HG03025 (cell line): ENCODE measurements around the gene CDH8.

Experiments used
- ATAC-seq: cut with Tn5 transposase; IDR thresholded peaks from one replicate; pipeline ENCODE4 v1.9.1; 2021; ENCODE audit warnings: mild to moderate bottlenecking, moderate library complexity; ENCODE audit not compliant: unreplicated experiment, low FRiP score

Gene CDH8

DNA sequence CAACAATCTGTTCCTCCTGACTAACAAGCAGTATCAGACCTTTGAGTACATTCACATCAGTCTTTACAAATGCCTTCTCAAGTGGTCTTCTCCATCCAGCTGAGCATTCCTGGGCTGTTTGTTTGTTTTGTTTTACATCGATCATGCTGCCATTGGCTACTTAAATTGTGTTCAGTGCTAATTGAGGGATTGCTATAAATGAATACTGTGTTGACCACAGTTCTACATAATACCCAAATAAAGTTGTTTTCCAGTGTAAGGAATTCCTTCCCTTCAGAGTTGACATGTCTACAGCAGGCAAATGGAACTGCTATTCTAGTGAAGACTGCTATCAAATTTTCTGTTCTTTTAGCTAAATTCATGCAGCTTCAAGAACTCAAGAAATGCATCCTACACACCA is 3.2 kb downstream of the CDH8 start:
- no peak for ATAC-seq

DNA sequence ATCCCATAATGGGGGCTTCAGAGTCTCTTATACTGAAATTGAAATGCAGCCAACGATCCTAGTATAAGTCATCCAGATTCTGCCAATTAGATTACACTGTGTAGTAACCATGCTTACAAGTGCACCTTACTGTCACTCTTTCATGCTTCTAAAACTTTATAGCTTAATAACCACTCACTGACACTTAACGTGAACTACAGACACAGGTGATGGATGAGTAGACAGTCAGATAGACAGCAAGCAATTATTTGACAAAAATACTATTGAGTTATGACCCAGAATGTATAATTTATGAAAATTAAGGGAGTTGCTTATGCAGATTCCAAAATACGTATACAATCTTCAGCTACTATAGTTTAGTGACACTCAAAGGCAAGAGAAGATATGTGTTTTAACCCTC is 6.3 kb downstream of the CDH8 start:
- ATAC-seq, result no peak

DNA sequence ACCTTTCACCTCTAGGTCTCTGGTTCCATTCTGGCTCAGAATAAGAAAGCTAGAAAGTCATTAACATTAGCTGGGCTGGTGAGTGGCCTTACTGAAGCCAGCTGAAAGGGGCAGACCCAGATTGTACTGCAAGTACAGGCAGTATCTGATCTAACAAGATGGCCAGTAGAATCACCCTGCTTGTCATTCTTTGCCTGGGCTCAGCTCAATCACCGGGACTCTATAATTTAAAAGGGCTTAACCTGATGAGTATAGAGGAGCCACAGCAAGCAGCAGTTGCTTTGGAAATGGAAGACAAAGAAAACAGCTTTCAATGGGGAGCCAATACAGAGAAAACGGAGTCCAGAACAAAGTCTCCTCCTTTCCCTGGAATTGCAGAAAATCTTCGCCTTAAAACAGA is 13.6 kb downstream of the CDH8 start:
- ATAC-seq, result no peak

GRCh38 chr16:62021161-62021581 is 15.1 kb downstream of the CDH8 start:
- ATAC-seq, result no peak

DNA sequence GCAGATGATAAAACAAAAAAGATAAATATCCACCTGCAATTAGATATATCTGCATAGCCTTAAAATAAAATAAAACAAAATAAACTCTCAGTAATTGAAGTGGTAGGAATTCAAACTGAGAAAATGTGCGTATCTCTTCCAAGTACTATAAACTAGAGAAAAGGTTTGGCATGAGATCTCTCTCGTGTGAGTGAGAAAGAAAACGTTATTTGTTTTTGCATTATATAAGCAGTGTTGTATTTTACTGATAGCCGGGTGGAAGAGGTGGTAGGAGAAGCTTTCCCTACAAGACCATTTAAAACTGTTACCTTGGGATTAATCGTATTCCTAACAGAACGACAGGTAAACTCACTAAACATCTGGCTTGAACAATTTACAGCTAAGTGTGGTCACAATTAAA is 15.6 kb downstream of the CDH8 start:
- ATAC-seq, result no peak

DNA sequence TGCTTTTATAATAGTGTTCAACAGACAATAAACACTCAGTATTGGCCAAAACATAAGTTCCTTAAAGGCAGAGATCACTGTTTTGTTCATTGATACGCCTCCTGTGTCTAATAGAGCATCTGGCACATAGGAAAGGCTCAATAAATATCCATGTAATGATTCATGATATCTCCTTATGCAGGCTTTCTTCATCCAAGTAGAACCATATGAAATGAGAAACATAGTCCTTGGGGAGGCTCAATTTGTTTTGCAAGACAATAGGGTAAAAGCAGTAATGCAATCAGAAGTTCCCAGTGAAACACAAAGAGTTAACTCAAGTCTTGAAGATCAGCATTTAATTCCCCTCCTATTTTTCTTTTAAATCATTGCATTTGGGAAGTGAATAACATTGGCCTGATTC is 16.4 kb downstream of the CDH8 start:
- no peak for ATAC-seq

GRCh38 chr16:62018301-62019060 is 17.8 kb downstream of the CDH8 start:
- ATAC-seq, result no peak

DNA sequence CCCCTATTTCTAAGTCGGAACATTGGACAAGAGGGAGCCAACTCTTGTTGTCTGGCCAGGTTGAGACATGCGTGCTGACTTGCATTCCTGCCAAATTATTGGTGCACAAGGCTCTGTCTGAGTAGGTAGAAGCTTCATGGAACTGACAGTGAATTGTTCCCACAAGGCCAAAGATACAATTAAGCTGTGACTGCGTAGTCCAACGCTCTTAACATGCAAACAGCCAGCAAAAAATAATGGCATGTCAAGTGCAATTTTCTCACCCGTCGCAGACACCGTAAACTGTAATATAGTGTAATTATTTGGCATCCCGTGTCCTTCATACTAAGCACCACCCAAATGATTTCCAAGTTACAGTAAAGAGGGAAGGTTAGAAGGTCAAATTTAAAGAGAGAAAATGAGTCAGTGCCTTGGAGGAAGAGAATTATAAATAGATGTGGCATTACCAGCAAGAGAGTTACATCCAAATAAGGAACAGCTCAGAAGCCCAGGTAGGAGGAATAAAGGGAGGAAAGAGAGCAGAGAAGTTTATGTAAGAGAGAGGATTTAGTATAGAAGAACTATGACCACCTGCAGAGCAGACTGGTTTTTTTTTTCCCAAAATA is 21.8 kb downstream of the CDH8 start:
- no peak for ATAC-seq

GRCh38 chr16:62010186-62010585 is 26.1 kb downstream of the CDH8 start:
- ATAC-seq, result no peak

- no peak for ATAC-seq
These were observed 37.8 kb downstream of the CDH8 start for GRCh38 chr16:61998460-61998859.

DNA sequence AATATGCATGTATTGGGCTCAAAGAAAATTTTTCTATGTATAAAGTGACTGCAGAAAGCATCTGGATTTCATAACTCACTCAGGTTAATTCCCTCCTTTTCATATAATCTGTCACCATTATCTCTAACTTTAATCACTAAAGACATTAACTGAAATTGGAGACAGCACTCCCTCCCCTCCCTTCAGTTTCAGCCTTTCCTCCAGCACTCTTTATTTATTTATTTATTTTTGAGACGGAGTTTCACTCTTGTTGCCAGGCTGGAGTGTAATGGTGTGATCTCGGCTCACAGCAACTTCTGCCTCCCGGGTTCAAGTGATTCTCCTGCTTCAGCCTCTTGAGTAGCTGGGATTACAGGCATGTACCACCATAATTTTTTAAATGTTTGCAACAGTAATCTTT is 43.1 kb downstream of the CDH8 start:
- ATAC-seq, result no peak

GRCh38 chr16:61987474-61988012 is 48.7 kb downstream of the CDH8 start:
- ATAC-seq, result no peak

DNA sequence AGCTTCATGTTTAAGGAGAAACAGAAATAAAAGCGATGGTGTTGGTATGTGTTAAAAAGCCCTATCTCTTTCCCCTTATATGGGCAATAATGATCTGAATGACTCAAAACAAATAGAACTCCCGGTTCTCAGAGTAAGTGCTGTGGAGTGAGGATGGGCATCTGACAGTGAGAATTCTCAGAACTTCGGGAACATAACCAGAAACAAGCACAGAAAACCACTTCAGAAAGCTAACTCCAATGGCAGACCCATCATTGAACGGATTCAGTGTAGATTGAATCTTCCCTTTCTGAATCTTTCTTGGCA is 67.2 kb downstream of the CDH8 start:
- ATAC-seq, result no peak

DNA sequence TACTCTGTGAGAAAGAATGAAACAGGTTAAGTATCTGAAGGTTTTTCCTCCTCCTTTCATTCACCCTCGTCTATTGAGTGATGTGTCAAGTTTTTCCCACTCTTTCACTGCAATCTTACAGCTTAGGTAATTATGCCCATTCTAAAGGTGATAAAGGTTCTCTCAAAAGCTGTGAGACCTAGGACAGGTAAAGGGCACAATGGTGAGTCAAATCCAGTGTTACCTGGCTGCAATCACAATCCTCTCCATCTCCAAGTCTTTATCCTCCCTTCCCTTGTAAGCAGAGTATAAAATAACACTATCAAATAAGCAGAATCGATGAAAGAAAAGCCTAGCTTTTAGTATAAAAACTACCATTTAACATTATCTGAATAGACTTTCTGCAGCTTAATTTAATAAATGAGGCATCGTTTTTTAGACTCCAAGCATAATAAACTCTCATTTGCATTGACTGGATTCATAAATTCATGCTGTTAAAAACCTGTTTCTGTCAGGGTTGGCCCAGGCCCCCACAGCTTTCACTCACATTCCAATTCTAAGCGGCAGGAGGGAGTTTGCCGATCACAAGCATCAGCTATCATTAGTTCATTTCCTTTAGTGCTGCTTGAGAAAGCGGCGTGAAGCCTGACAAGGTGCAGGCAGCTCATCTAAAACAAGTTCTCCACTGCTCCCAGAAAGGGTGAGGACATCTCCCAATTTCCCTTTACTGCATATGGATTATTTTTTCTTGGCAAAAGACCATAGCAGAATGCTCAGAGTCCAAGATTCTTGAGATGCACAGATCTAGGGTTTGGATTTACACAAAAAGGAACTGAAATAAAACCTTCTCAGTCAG is 67.8 kb downstream of the CDH8 start:
- ATAC-seq, result no peak

GRCh38 chr16:61957075-61957855 is 79.0 kb downstream of the CDH8 start:
- no peak for ATAC-seq

- no peak for ATAC-seq
These were observed 83.4 kb downstream of the CDH8 start for GRCh38 chr16:61952841-61953240.

GRCh38 chr16:61948414-61948813 is 87.8 kb downstream of the CDH8 start:
- no peak for ATAC-seq

GRCh38 chr16:61946019-61946418 is 90.2 kb downstream of the CDH8 start:
- ATAC-seq, result no peak

DNA sequence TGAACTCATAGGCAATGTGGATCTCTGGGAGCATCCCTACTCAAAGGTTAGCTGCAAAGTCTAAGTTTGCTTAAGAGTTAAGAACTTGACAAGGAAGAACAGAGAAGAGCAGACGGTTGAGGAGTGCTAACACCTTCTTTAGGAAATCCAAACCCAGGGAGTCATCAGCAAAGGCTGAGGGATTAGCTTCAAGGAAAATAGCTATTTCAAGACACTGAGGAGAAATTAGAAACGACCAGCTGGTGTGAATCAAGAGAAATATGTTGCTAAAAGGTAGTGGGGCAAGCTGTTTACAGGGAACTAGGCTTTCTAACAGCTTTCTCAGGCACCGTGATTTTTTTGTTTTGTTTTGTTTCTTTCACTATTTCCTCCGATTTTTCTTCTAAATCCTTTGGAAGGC is 90.7 kb downstream of the CDH8 start:
- no peak for ATAC-seq

GRCh38 chr16:61944004-61944403 is 92.2 kb downstream of the CDH8 start:
- no peak for ATAC-seq

GRCh38 chr16:61940611-61941010 is 95.6 kb downstream of the CDH8 start:
- ATAC-seq, result no peak
